ENCODE data around the gene LYRM1.

DNA sequence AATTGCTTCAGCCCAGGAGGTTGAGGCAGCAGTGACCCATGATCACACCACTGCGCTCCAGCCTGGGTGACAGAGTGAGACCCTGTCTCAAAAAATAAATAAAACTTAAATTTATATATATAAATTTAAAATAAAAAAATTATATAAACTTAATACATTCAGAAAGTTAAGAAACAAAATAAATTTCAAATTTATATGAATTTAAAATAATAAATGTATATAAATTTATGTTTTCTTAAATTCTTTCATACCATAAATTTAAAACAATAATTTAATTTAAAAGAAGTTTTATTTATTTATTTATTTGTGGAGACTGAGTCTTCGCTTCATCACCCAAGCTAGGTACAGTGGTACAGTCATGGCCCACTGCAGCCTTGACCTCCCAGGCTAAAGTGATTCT is 20.2 kb downstream of the LYRM1 start:
- TF ChIP-seq, protein P1, sequence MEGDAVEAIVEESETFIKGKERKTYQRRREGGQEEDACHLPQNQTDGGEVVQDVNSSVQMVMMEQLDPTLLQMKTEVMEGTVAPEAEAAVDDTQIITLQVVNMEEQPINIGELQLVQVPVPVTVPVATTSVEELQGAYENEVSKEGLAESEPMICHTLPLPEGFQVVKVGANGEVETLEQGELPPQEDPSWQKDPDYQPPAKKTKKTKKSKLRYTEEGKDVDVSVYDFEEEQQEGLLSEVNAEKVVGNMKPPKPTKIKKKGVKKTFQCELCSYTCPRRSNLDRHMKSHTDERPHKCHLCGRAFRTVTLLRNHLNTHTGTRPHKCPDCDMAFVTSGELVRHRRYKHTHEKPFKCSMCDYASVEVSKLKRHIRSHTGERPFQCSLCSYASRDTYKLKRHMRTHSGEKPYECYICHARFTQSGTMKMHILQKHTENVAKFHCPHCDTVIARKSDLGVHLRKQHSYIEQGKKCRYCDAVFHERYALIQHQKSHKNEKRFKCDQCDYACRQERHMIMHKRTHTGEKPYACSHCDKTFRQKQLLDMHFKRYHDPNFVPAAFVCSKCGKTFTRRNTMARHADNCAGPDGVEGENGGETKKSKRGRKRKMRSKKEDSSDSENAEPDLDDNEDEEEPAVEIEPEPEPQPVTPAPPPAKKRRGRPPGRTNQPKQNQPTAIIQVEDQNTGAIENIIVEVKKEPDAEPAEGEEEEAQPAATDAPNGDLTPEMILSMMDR (IDR thresholded peaks at IDR 0.05 in 4 of 5, conservative IDR thresholded peaks at IDR 0.05 in 1 of 5), result no peak
- TF ChIP-seq POLR2A (IDR thresholded peaks at IDR 0.05), result no peak
